ENCODE results near the gene CDAN1.

DNA sequence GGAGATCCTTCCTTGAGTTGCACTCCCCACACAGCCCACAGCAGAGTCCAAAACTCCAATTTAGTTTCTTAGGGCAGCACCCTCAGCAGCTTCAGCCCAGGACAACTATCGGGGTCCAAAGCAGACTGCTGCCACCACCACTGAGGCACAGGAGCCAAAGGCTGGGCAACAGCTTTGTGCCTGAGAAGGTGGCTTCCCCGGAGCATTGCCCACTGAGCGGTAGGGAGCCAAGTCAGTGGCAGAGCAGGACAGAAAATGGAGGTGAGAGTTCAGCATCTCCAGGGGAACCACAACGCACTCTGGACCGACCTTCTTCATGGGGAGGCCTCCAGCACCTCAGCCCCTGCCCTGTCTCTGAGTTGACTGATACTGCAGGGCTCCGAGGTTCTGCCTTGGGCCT is 43.4 kb downstream of the CDAN1 start:
- TF ChIP-seq POLR2A (IDR thresholded peaks at IDR 0.05; ENCODE audit: low read depth, low read length) (no peak), TAF1 (IDR thresholded peaks at IDR 0.05; ENCODE audit: low read depth, low read length) (no peak), POLR2AphosphoS5 (IDR thresholded peaks at IDR 0.05; ENCODE audit: low read depth, low read length) (no peak)
